ENCODE data around the gene C2orf76. TPM values are rescaled to one million over a fixed set of nuclear protein-coding genes. Genes with fewer than 3 reads are reported as not detected.

The C2orf76 gene
- total and polyA plus RNA-seq, 2 donors (not counting 1 experiment from before 2014, with no cell fraction given): 6.9 to 13.6 TPM

DNA sequence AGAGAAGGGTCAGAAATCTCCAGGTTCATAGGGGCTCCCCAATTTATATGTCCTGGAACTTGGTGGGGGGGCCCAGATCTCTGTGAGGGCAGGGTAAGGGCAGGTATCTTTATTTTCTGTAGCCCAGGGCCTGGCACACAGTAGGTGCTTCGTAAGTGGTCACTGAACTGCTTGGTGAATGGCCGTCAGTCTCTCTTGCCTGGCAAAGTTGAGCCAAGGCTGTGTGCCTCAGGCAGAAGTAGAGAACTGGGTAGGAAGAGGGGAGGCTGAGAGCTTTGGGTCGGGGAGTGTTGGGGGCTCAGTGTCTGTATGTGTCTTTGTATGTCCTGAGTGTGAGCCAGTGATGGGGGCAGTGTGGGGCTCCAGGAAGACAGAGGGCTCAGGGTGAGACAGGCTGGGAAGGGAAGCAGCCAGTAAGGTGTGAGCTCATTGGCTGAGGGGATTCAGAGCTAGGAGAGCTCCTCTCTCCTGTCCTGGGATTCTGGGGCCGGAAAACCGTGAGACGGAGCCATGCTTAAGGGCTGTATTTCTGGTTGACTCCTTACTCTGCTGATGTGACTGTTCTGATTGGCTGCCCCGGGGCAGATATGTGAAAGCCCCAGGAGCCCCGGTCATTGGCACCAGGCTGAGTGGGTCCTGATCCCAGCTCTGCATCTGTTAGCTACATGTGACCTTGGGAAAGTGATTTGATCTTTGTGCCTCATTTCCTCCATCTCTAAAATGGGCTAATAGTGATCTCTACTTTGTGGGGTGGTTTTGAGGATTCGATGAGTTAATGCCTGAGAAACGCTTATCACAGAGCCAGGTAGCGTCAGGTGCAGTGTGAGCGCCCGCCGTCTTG, 112.7 kb downstream of the C2orf76 start:
- intact Hi-C loops (cut with micrococcal nuclease): no loop called here
- H3K27ac Mint-ChIP-seq: no peak overlapping the region

DNA sequence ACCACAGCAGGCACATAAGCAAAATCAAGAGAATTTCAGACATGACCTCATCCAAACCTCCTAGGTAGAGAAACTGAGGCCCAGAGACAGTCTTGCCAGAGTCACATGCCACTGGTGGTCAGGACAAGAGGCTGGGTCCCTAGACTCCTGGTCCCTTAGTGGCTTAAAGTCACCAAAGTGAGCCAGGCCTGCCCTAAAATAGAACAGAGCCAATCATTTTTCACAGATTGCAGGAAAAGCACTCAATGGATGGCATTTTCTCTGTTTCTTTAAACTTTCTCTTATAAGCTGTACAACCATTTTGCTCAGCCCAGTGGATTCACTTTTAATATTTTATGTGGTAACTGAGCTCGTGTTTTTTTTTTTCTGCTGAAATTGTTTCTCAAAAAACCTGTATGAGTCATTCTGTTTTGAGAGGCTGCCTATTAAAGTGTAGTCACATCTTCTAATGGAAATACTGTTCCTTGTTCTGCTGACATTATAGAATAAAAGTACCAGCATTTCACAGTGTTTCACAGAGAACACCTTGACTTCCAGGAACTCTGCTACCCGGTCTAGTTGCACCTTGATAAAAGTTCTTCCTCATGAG, 113.4 kb downstream of the C2orf76 start:
- TF ChIP-seq, protein P1, sequence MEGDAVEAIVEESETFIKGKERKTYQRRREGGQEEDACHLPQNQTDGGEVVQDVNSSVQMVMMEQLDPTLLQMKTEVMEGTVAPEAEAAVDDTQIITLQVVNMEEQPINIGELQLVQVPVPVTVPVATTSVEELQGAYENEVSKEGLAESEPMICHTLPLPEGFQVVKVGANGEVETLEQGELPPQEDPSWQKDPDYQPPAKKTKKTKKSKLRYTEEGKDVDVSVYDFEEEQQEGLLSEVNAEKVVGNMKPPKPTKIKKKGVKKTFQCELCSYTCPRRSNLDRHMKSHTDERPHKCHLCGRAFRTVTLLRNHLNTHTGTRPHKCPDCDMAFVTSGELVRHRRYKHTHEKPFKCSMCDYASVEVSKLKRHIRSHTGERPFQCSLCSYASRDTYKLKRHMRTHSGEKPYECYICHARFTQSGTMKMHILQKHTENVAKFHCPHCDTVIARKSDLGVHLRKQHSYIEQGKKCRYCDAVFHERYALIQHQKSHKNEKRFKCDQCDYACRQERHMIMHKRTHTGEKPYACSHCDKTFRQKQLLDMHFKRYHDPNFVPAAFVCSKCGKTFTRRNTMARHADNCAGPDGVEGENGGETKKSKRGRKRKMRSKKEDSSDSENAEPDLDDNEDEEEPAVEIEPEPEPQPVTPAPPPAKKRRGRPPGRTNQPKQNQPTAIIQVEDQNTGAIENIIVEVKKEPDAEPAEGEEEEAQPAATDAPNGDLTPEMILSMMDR (IDR thresholded peaks at IDR 0.05): no peak
- TF ChIP-seq EZH2 (IDR thresholded peaks at IDR 0.05; ENCODE audit: borderline replicate concordance, insufficient read depth, low read depth, low read length, poor library complexity, severe bottlenecking): no peak
- no peak for ATAC-seq (ENCODE audit: low read depth)
- H3K27ac ChIP-seq (ENCODE audit: low read length in 2 of 2): no peak overlapping the region
- Mint-ChIP-seq H3K4me3 (no peak overlapping the region), H3K4me1 (no peaks in the 10 kb centered on the region), H3K27ac (no peak overlapping the region), H3K9me3 (ENCODE audit: insufficient read depth) (no peaks in the 10 kb centered on the region), H3K27me3 (no peaks in the 10 kb centered on the region)
- intact Hi-C loops (cut with micrococcal nuclease): no loop called here
- H3K4me1 ChIP-seq (ENCODE audit: control insufficient read depth in 2 of 2, insufficient read depth in 2 of 2, low read length in 2 of 2): no peaks in the 10 kb centered on the region
- H3K27me3 ChIP-seq (replicated peaks in 1 of 4; ENCODE audit: control extremely low read depth in 1 of 4, control insufficient read depth in 3 of 4, insufficient read depth in 4 of 4, low read length in 3 of 4): no peaks in the 10 kb centered on the region
- no peak overlapping the region for H2AFZ ChIP-seq (ENCODE audit: insufficient read depth, low read depth, low read length, poor library complexity, severe bottlenecking)
- H3K4me3 ChIP-seq (ENCODE audit: control extremely low read depth in 1 of 5, extremely low read depth in 1 of 5, insufficient read depth in 1 of 5, low read depth in 2 of 5, low read length in 4 of 5): no peak overlapping the region
- no peaks in the 10 kb centered on the region for H3K79me2 ChIP-seq (ENCODE audit: control insufficient read depth, insufficient read depth, low read length)
- H3K4me2 ChIP-seq (replicated peaks; ENCODE audit: low read depth, low read length, poor library complexity, severe bottlenecking): no peak overlapping the region
- CTCF ChIA-PET: no interaction called here
- 50% methylated on average over 1 of the region's 2 CpGs for WGBS (ENCODE audit: insufficient coverage)
- POLR2A ChIA-PET: no interaction called here
- no peaks in the 10 kb centered on the region for H3K9me3 ChIP-seq (ENCODE audit: control extremely low read depth in 1 of 3, control insufficient read depth in 2 of 3, insufficient read depth in 1 of 3, low read length in 2 of 3)
- no peaks in the 10 kb centered on the region for H3K36me3 ChIP-seq (replicated peaks in 1 of 2; ENCODE audit: control extremely low read depth in 1 of 2, control insufficient read depth in 1 of 2, extremely low read depth in 1 of 2, insufficient read depth in 2 of 2, low read length in 1 of 2)
- H4K20me1 ChIP-seq (ENCODE audit: control insufficient read depth, insufficient read depth, low read length, poor library complexity, severe bottlenecking): no peaks in the 10 kb centered on the region
- DNase-seq: no peak
- H3K9ac ChIP-seq (ENCODE audit: low read length): no peak overlapping the region

More for the DNA sequence above, 112.7 kb downstream of the C2orf76 start:
- no peaks in the 10 kb centered on the region for H3K4me1 Mint-ChIP-seq
- Histone ChIP-seq H3K4me3 (ENCODE audit: control extremely low read depth in 1 of 5, extremely low read depth in 1 of 5, insufficient read depth in 1 of 5, low read depth in 2 of 5, low read length in 4 of 5) (no peak overlapping the region), H2AFZ (ENCODE audit: insufficient read depth, low read depth, low read length, poor library complexity, severe bottlenecking) (no peak overlapping the region), H3K9me3 (ENCODE audit: control extremely low read depth in 1 of 3, control insufficient read depth in 2 of 3, insufficient read depth in 1 of 3, low read length in 2 of 3) (no peaks in the 10 kb centered on the region), H4K20me1 (ENCODE audit: control insufficient read depth, insufficient read depth, low read length, poor library complexity, severe bottlenecking) (no peaks in the 10 kb centered on the region), H3K79me2 (ENCODE audit: control insufficient read depth, insufficient read depth, low read length) (no peaks in the 10 kb centered on the region), H3K9ac (ENCODE audit: low read length) (no peak overlapping the region), H3K4me1 (ENCODE audit: control insufficient read depth in 2 of 2, insufficient read depth in 2 of 2, low read length in 2 of 2) (no peaks in the 10 kb centered on the region), H3K27ac (ENCODE audit: low read length in 2 of 2) (no peak overlapping the region), H3K36me3 (replicated peaks in 1 of 2; ENCODE audit: control extremely low read depth in 1 of 2, control insufficient read depth in 1 of 2, extremely low read depth in 1 of 2, insufficient read depth in 2 of 2, low read length in 1 of 2) (no peaks in the 10 kb centered on the region), H3K27me3 (replicated peaks in 1 of 4; ENCODE audit: control extremely low read depth in 1 of 4, control insufficient read depth in 3 of 4, insufficient read depth in 4 of 4, low read length in 3 of 4) (no peaks in the 10 kb centered on the region), H3K4me2 (replicated peaks; ENCODE audit: low read depth, low read length, poor library complexity, severe bottlenecking) (no peak overlapping the region)
- CTCF ChIA-PET: no interaction called here
- WGBS (ENCODE audit: insufficient coverage): 90% methylated on average over 13 of the region's 14 CpGs
- TF ChIP-seq, protein P1 (IDR thresholded peaks at IDR 0.05): no peak
- no peak for TF ChIP-seq EZH2 (IDR thresholded peaks at IDR 0.05; ENCODE audit: borderline replicate concordance, insufficient read depth, low read depth, low read length, poor library complexity, severe bottlenecking)
- H3K27me3 Mint-ChIP-seq: no peaks in the 10 kb centered on the region
- H3K9me3 Mint-ChIP-seq (ENCODE audit: insufficient read depth): no peaks in the 10 kb centered on the region
- DNase-seq: no peak
- ATAC-seq (ENCODE audit: low read depth): no peak
- POLR2A ChIA-PET: no interaction called here
- no peak overlapping the region for H3K4me3 Mint-ChIP-seq
